ENCODE data around the gene SGMS1. TPM values are rescaled to one million over a fixed set of nuclear protein-coding genes. Genes with fewer than 3 reads are reported as not detected.

SGMS1 gene
- total and polyA plus RNA-seq, 4 donors, result 8.9 to 54.3 (median 22.2) TPM

GRCh38 chr10:50333872-50334271 lies 289.9 kb downstream of the SGMS1 start:
- H3K4me1 ChIP-seq (ENCODE audit: control insufficient read depth in 1 of 2, insufficient read depth in 2 of 2, low read length in 2 of 2), result no peaks in the 10 kb centered on the region
- DNase-seq (no peak), ATAC-seq (ENCODE audit: low FRiP score) (no peak)
- H3K9me3 ChIP-seq (ENCODE audit: control insufficient read depth, low read length), result no peaks in the 10 kb centered on the region
- H3K36me3 ChIP-seq (ENCODE audit: control insufficient read depth in 1 of 2, insufficient read depth in 2 of 2, low read length in 1 of 2), result no peaks in the 10 kb centered on the region
- intact Hi-C loops (cut with DNase I), result loop anchor here in 1 of 2 donors (10.0 kb wide), 1 partner anchor 81 kb away; no protein-coding TSS in a partner anchor
- H3K27ac ChIP-seq (ENCODE audit: low read depth in 1 of 2, low read length in 2 of 2), result no peak overlapping the region
- H3K4me3 ChIP-seq (ENCODE audit: low read length in 2 of 2), result no peak overlapping the region
- H3K27me3 ChIP-seq (ENCODE audit: control insufficient read depth in 1 of 2, insufficient read depth in 2 of 2, low read length in 1 of 2), result no peaks in the 10 kb centered on the region

GRCh38 chr10:50332108-50332842 lies 291.5 kb downstream of the SGMS1 start:
- 93 to 98% methylated on average over 3 of the region's 3 CpGs for WGBS, 2 donors
- DNase-seq (no peak), ATAC-seq (ENCODE audit: low FRiP score) (no peak)
- H3K4me3 ChIP-seq (ENCODE audit: low read length in 2 of 2), result no peak overlapping the region
- H3K27ac ChIP-seq (ENCODE audit: low read depth in 1 of 2, low read length in 2 of 2), result no peak overlapping the region
- intact Hi-C loops (cut with DNase I), result loop anchor here in 1 of 2 donors (10.0 kb wide), 1 partner anchor 83 kb away; no protein-coding TSS in a partner anchor
- no peaks in the 10 kb centered on the region for H3K27me3 ChIP-seq (ENCODE audit: control insufficient read depth in 1 of 2, insufficient read depth in 2 of 2, low read length in 1 of 2)
- H3K4me1 ChIP-seq (ENCODE audit: control insufficient read depth in 1 of 2, insufficient read depth in 2 of 2, low read length in 2 of 2), result peaks cover 0 to 3% of the 10 kb centered on the region in 2 donors
- H3K9me3 ChIP-seq (ENCODE audit: control insufficient read depth, low read length), result no peaks in the 10 kb centered on the region
- no peaks in the 10 kb centered on the region for H3K36me3 ChIP-seq (ENCODE audit: control insufficient read depth in 1 of 2, insufficient read depth in 2 of 2, low read length in 1 of 2)

GRCh38 chr10:50331486-50331885 lies 292.3 kb downstream of the SGMS1 start:
- H3K36me3 ChIP-seq (ENCODE audit: control insufficient read depth in 1 of 2, insufficient read depth in 2 of 2, low read length in 1 of 2), result no peaks in the 10 kb centered on the region
- H3K4me3 ChIP-seq (ENCODE audit: low read length in 2 of 2), result no peak overlapping the region
- DNase-seq (no peak), ATAC-seq (ENCODE audit: low FRiP score) (no peak)
- peaks cover 0 to 3% of the 10 kb centered on the region in 2 donors for H3K4me1 ChIP-seq (ENCODE audit: control insufficient read depth in 1 of 2, insufficient read depth in 2 of 2, low read length in 2 of 2)
- no peaks in the 10 kb centered on the region for H3K9me3 ChIP-seq (ENCODE audit: control insufficient read depth, low read length)
- intact Hi-C loops (cut with DNase I), result loop anchor here in 1 of 2 donors (10.0 kb wide), 1 partner anchor 83 kb away; no protein-coding TSS in a partner anchor
- no peaks in the 10 kb centered on the region for H3K27me3 ChIP-seq (ENCODE audit: control insufficient read depth in 1 of 2, insufficient read depth in 2 of 2, low read length in 1 of 2)
- 97 to 99% methylated on average over 2 of the region's 2 CpGs for WGBS, 2 donors
- H3K27ac ChIP-seq (ENCODE audit: low read depth in 1 of 2, low read length in 2 of 2), result no peak overlapping the region

GRCh38 chr10:50326757-50327701 lies 296.7 kb downstream of the SGMS1 start:
- intact Hi-C loops (cut with DNase I), result loop anchor here (5.0 to 10.0 kb wide), 4 partner anchors 90 to 298 kb away; partner anchors contain the start of gene SGMS1 (in 2 of the 2)
- H3K4me3 ChIP-seq (ENCODE audit: low read length in 2 of 2), result peak overlapping the region in 1 of 2 donors; percentile 69
- DNase-seq, result peak in 1 of 2 donors; percentile 68

GRCh38 chr10:50326172-50326555 lies 297.6 kb downstream of the SGMS1 start:
- Histone ChIP-seq H3K27ac (ENCODE audit: low read depth in 1 of 2, low read length in 2 of 2) (peak overlapping the region in 1 of 2 donors; percentile 87), H3K4me3 (ENCODE audit: low read length in 2 of 2) (no peak overlapping the region), H3K36me3 (ENCODE audit: control insufficient read depth in 1 of 2, insufficient read depth in 2 of 2, low read length in 1 of 2) (no peaks in the 10 kb centered on the region), H3K9me3 (ENCODE audit: control insufficient read depth, low read length) (no peaks in the 10 kb centered on the region), H3K4me1 (ENCODE audit: control insufficient read depth in 1 of 2, insufficient read depth in 2 of 2, low read length in 2 of 2) (peaks cover 4 to 7% of the 10 kb centered on the region in 2 donors), H3K27me3 (ENCODE audit: control insufficient read depth in 1 of 2, insufficient read depth in 2 of 2, low read length in 1 of 2) (no peaks in the 10 kb centered on the region)
- DNase-seq, result no peak
- ATAC-seq (ENCODE audit: low FRiP score), result no peak
- intact Hi-C loops (cut with DNase I), result loop anchor here (5.0 to 10.0 kb wide), 4 partner anchors 91 to 299 kb away; partner anchors contain the start of gene SGMS1 (in 2 of the 2)

More at GRCh38 chr10:50326757-50327701, 296.7 kb downstream of the SGMS1 start:
- H3K4me1 ChIP-seq (ENCODE audit: control insufficient read depth in 1 of 2, insufficient read depth in 2 of 2, low read length in 2 of 2), result peaks cover 4 to 7% of the 10 kb centered on the region in 2 donors
- H3K27ac ChIP-seq (ENCODE audit: low read depth in 1 of 2, low read length in 2 of 2), result peak overlapping the region in 1 of 2 donors; percentile 75
- H3K9me3 ChIP-seq (ENCODE audit: control insufficient read depth, low read length), result no peaks in the 10 kb centered on the region
- H3K27me3 ChIP-seq (ENCODE audit: control insufficient read depth in 1 of 2, insufficient read depth in 2 of 2, low read length in 1 of 2), result no peaks in the 10 kb centered on the region
- no peaks in the 10 kb centered on the region for H3K36me3 ChIP-seq (ENCODE audit: control insufficient read depth in 1 of 2, insufficient read depth in 2 of 2, low read length in 1 of 2)
- peak; percentile 71 for ATAC-seq (ENCODE audit: low FRiP score)
- WGBS, 2 donors, result 32 to 34% methylated on average over 13 of the region's 13 CpGs

GRCh38 chr10:50325449-50326171 lies 298.1 kb downstream of the SGMS1 start:
- Histone ChIP-seq H3K9me3 (ENCODE audit: control insufficient read depth, low read length) (no peaks in the 10 kb centered on the region), H3K4me1 (ENCODE audit: control insufficient read depth in 1 of 2, insufficient read depth in 2 of 2, low read length in 2 of 2) (peaks cover 4 to 7% of the 10 kb centered on the region in 2 donors), H3K27me3 (ENCODE audit: control insufficient read depth in 1 of 2, insufficient read depth in 2 of 2, low read length in 1 of 2) (no peaks in the 10 kb centered on the region), H3K4me3 (ENCODE audit: low read length in 2 of 2) (peak overlapping the region in 1 of 2 donors; percentile 64), H3K36me3 (ENCODE audit: control insufficient read depth in 1 of 2, insufficient read depth in 2 of 2, low read length in 1 of 2) (no peaks in the 10 kb centered on the region), H3K27ac (ENCODE audit: low read depth in 1 of 2, low read length in 2 of 2) (peak overlapping the region; percentile 87 to 90)
- ATAC-seq (ENCODE audit: low FRiP score) (peak; percentile 83), DNase-seq (peak; percentile 84 to 86)
- intact Hi-C loops (cut with DNase I), result loop anchor here (5.0 to 10.0 kb wide), 4 partner anchors 92 to 299 kb away; partner anchors contain the start of gene SGMS1 (in 2 of the 2)
- 24 to 25% methylated on average over 6 of the region's 6 CpGs for WGBS, 2 donors

GRCh38 chr10:50324680-50325393 lies 298.9 kb downstream of the SGMS1 start:
- H3K27ac ChIP-seq (ENCODE audit: low read depth in 1 of 2, low read length in 2 of 2), result peak overlapping the region in 1 of 2 donors; percentile 82

More at GRCh38 chr10:50324680-50325393, 298.9 kb downstream of the SGMS1 start:
- DNase-seq, result no peak
- H3K4me1 ChIP-seq (ENCODE audit: control insufficient read depth in 1 of 2, insufficient read depth in 2 of 2, low read length in 2 of 2), result peaks cover 4 to 7% of the 10 kb centered on the region in 2 donors
- H3K27me3 ChIP-seq (ENCODE audit: control insufficient read depth in 1 of 2, insufficient read depth in 2 of 2, low read length in 1 of 2), result no peaks in the 10 kb centered on the region
- intact Hi-C loops (cut with DNase I), result loop anchor here (5.0 to 10.0 kb wide), 4 partner anchors 92 to 300 kb away; partner anchors contain the start of gene SGMS1 (in 2 of the 2)
- no peaks in the 10 kb centered on the region for H3K36me3 ChIP-seq (ENCODE audit: control insufficient read depth in 1 of 2, insufficient read depth in 2 of 2, low read length in 1 of 2)
- ATAC-seq (ENCODE audit: low FRiP score), result no peak
- H3K4me3 ChIP-seq (ENCODE audit: low read length in 2 of 2), result no peak overlapping the region
- H3K9me3 ChIP-seq (ENCODE audit: control insufficient read depth, low read length), result no peaks in the 10 kb centered on the region
- WGBS, 2 donors, result 94 to 97% methylated on average over 4 of the region's 4 CpGs

All from aorta (tissue), 5 donors.